Neuron (in vitro differentiated cells): ENCODE data around the gene TPMT.

ENCODE experiments used
- H2AFZ ChIP-seq: one replicate; pipeline ENCODE4 v1.6.1; 2013; ENCODE audit warnings: low read depth, mild to moderate bottlenecking, inconsistent platforms, low read length, moderate library complexity
- H3K27me3 ChIP-seq: one replicate; pipeline ENCODE4 v1.6.1; 2013; ENCODE audit warnings: low read length; ENCODE audit not compliant: insufficient read depth
- H3K36me3 ChIP-seq: one replicate; pipeline ENCODE4 v1.6.1; 2013; ENCODE audit warnings: low read length; ENCODE audit not compliant: insufficient read depth
- H3K4me1 ChIP-seq: one replicate; pipeline ENCODE4 v1.6.1; 2013; ENCODE audit warnings: low read length; ENCODE audit not compliant: insufficient read depth
- H3K4me3 ChIP-seq: 2 replicates; pipeline ENCODE4 v1.5.1; 2013; ENCODE audit warnings: mild to moderate bottlenecking, low read length, moderate library complexity
- H3K9me3 ChIP-seq: one replicate; pipeline ENCODE4 v1.6.1; 2013; ENCODE audit warnings: low read length

The TPMT gene

DNA sequence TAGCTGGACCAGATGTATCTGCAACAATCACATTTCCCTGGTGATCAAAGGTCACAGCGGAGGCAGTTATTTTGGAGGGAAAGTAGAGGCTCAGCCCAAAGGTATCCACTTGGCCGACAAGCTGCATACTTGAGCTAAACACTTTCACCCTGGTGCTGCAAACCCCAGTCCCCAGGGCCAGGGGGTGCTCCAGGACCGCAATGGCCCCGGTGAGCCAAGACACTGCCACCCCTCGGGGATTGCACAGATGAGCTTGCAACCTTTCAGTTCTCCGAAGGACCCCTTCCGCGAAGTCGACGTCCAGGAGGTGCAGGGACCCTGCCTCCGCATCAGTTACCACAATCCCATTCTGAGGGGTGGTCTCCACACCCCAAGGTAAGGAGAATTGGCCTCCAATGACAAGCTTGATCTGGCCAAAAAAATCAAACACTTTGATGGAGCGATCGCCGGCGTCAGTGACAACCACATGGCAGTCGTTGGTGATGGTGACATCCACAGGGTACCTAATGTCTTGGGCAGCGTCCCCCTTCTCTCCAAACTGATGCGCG lies 33.2 kb downstream of the TPMT start:
- no peaks in the 10 kb centered on the region for H3K9me3 ChIP-seq
- no peak overlapping the region for H2AFZ ChIP-seq
- H3K27me3 ChIP-seq = no peaks in the 10 kb centered on the region
- no peaks in the 10 kb centered on the region for H3K36me3 ChIP-seq
- H3K4me3 ChIP-seq = no peak overlapping the region
- H3K4me1 ChIP-seq = no peaks in the 10 kb centered on the region

GRCh38 chr6:18119236-18119635 lies 35.6 kb downstream of the TPMT start:
- no peak overlapping the region for H3K4me3 ChIP-seq
- no peak overlapping the region for H2AFZ ChIP-seq

DNA sequence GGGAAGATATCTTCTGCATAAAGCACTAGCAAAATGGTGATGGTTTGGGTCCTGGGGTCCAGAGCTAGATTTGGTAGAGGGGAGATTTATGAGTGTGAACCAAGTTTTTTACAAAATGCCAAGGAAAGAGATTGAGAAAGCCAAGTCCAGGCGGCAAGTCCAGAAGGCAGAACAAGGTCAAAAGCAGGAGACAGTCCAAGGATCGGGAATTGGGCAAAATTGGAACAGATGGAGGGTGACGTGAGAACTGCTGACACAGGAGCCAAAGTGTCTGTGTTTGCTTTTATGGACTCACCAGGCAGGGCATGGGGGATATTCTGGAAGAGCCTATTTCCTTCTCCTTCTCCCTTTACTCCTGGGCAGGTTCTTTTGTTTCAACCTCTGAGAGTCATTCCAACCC lies 36.5 kb downstream of the TPMT start:
- Histone ChIP-seq H3K4me1 (no peaks in the 10 kb centered on the region), H3K27me3 (no peaks in the 10 kb centered on the region), H2AFZ (no peak overlapping the region), H3K36me3 (no peaks in the 10 kb centered on the region), H3K9me3 (no peaks in the 10 kb centered on the region), H3K4me3 (no peak overlapping the region)

More at GRCh38 chr6:18119236-18119635, 35.6 kb downstream of the TPMT start:
- Histone ChIP-seq H3K36me3 (no peaks in the 10 kb centered on the region), H3K27me3 (no peaks in the 10 kb centered on the region), H3K4me1 (no peaks in the 10 kb centered on the region), H3K9me3 (no peaks in the 10 kb centered on the region)

GRCh38 chr6:18117136-18117535 lies 37.7 kb downstream of the TPMT start:
- no peaks in the 10 kb centered on the region for H3K27me3 ChIP-seq
- H3K4me1 ChIP-seq = no peaks in the 10 kb centered on the region
- H3K36me3 ChIP-seq = no peaks in the 10 kb centered on the region
- no peak overlapping the region for H2AFZ ChIP-seq
- H3K4me3 ChIP-seq = no peak overlapping the region
- no peaks in the 10 kb centered on the region for H3K9me3 ChIP-seq

DNA sequence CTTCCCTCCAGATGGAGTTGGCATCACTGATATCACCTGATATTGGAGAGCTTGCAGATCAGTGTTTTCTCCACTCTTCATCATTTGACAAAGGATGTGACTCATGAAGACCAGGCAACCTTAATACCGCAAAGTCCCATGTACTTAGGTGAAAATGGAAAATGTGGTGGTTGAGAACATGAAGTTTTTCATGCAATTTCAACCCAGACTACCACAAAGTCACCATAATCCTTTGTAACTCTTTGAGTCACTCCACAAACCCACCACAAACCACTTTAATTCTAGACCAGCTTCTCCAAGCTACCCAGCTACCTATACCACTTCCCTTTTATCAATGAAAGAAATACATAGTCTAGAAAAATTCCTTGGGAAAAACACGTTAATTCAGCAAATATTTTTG lies 39.5 kb downstream of the TPMT start:
- H3K4me3 ChIP-seq = no peak overlapping the region
- H3K36me3 ChIP-seq = no peaks in the 10 kb centered on the region
- H2AFZ ChIP-seq = no peak overlapping the region
- H3K27me3 ChIP-seq = no peaks in the 10 kb centered on the region
- no peaks in the 10 kb centered on the region for H3K4me1 ChIP-seq
- H3K9me3 ChIP-seq = no peaks in the 10 kb centered on the region

- no peaks in the 10 kb centered on the region for H3K36me3 ChIP-seq
- H2AFZ ChIP-seq = no peak overlapping the region
- no peaks in the 10 kb centered on the region for H3K9me3 ChIP-seq
- H3K4me1 ChIP-seq = no peaks in the 10 kb centered on the region
- H3K4me3 ChIP-seq = no peak overlapping the region
- no peaks in the 10 kb centered on the region for H3K27me3 ChIP-seq
Observed at GRCh38 chr6:18110162-18110561, 44.7 kb downstream of the TPMT start.

- Histone ChIP-seq H2AFZ (no peak overlapping the region), H3K9me3 (no peaks in the 10 kb centered on the region), H3K36me3 (no peaks in the 10 kb centered on the region), H3K4me3 (no peak overlapping the region), H3K27me3 (no peaks in the 10 kb centered on the region), H3K4me1 (no peaks in the 10 kb centered on the region)
Observed at GRCh38 chr6:18107061-18107460, 47.8 kb downstream of the TPMT start.

- Histone ChIP-seq H3K9me3 (no peaks in the 10 kb centered on the region), H3K36me3 (no peaks in the 10 kb centered on the region), H3K27me3 (no peaks in the 10 kb centered on the region), H3K4me1 (no peaks in the 10 kb centered on the region), H3K4me3 (no peak overlapping the region), H2AFZ (no peak overlapping the region)
Observed at GRCh38 chr6:18102783-18103509, 51.9 kb downstream of the TPMT start.

DNA sequence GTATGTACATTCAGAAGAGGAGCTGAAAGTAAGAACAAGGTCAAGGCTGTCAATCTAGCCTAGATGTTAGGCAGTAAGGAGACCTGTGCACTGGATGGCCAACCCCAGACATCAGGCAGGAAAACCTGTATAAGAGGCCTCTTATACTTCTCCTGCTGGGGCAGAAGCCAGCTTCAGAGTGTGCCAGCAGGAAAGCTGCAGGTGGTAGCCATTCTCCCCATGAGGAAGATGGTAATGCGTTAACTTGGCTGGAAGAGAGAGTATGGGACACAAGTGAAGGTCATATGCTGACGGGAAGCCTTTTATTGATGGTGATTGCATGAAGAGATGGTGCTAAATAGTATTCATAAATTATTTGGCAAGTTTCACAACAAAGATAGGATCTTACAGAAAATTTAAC lies 53.0 kb downstream of the TPMT start:
- Histone ChIP-seq H3K4me3 (no peak overlapping the region), H3K27me3 (no peaks in the 10 kb centered on the region)

DNA sequence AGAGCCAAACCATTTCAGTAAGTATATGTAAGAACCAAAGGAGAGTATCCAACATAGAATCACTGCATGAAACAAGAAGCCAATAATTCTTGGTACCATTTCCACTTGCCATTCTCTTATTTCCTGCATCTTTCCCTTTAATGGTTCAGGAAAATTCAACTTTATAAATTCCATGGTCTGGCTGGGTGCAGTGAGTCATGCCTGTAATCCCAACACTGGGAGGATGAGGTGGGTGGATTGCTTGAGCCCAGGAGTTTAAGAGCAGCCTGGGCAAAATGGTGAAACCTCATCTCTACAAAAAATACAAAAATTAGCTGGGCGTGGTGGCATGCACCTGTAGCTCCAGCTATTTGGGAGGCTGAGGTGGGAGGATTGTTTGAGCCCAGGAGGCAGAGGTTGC lies 53.6 kb downstream of the TPMT start:
- H2AFZ ChIP-seq = no peak overlapping the region
- H3K9me3 ChIP-seq = no peaks in the 10 kb centered on the region
- H3K27me3 ChIP-seq = no peaks in the 10 kb centered on the region
- no peaks in the 10 kb centered on the region for H3K4me1 ChIP-seq
- H3K4me3 ChIP-seq = no peak overlapping the region
- no peaks in the 10 kb centered on the region for H3K36me3 ChIP-seq

More for the DNA sequence above, 53.0 kb downstream of the TPMT start:
- Histone ChIP-seq H3K4me1 (no peaks in the 10 kb centered on the region), H3K9me3 (no peaks in the 10 kb centered on the region), H3K36me3 (no peaks in the 10 kb centered on the region), H2AFZ (no peak overlapping the region)

DNA sequence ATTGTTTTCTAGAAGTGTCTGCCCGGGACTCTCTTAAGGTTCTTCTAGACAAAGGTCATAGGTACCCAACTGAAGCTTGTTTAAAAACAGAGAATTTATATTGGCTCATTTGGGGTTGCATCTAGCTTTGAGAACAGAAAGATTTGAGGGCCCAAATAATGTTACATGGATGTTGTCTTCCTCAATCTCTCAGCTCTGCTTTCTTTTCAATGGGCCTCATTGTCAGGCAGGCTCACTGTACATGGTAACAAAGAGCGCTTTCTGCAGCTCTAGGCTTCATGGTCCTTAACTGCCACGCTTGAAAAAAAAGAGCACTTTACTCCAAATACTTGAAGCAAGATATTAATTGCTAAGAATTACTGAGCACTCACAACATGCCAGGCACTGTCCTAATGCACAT lies 54.6 kb downstream of the TPMT start:
- H3K9me3 ChIP-seq = no peaks in the 10 kb centered on the region
- no peaks in the 10 kb centered on the region for H3K4me1 ChIP-seq
- no peaks in the 10 kb centered on the region for H3K27me3 ChIP-seq
- H3K36me3 ChIP-seq = no peaks in the 10 kb centered on the region
- H3K4me3 ChIP-seq = no peak overlapping the region
- no peak overlapping the region for H2AFZ ChIP-seq

- Histone ChIP-seq H3K9me3 (no peaks in the 10 kb centered on the region), H3K4me3 (no peak overlapping the region), H3K4me1 (no peaks in the 10 kb centered on the region), H3K27me3 (no peaks in the 10 kb centered on the region), H3K36me3 (no peaks in the 10 kb centered on the region), H2AFZ (no peak overlapping the region)
Observed at GRCh38 chr6:18099511-18099910, 55.4 kb downstream of the TPMT start.

DNA sequence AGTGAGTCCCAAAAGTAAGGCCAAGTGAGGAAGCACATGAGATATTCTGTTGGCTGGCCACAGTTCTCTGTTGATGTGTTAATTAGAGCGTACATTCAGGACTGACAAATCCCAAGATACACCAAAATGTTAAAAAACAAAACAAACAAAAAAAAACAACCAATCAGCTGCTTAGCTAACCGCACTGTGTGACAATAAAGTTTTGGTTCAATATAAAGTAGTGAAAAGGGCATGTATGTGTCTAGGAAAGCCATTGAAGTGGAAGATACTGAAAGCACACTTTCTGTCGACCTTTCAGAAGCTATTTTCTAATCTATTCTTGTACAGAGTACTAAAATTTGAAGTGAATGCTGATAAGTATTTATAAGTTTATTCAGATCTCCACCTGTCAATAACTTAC lies 58.5 kb downstream of the TPMT start:
- Histone ChIP-seq H3K4me1 (no peaks in the 10 kb centered on the region), H3K4me3 (no peak overlapping the region), H3K9me3 (peaks cover 3% of the 10 kb centered on the region), H3K27me3 (no peaks in the 10 kb centered on the region), H2AFZ (no peak overlapping the region), H3K36me3 (no peaks in the 10 kb centered on the region)

GRCh38 chr6:18091382-18091781 lies 63.5 kb downstream of the TPMT start:
- H3K9me3 ChIP-seq = peaks cover 7% of the 10 kb centered on the region
- H3K36me3 ChIP-seq = no peaks in the 10 kb centered on the region
- H3K4me1 ChIP-seq = no peaks in the 10 kb centered on the region
- H3K27me3 ChIP-seq = no peaks in the 10 kb centered on the region
- H2AFZ ChIP-seq = no peak overlapping the region
- no peak overlapping the region for H3K4me3 ChIP-seq
